LNCAP (cell line): ENCODE data around the gene ASB2.

Source experiments
- TF ChIP-seq, protein P1 (sequence below): fragments of 450-650 bp; IDR thresholded peaks from 2 replicates; pipeline ENCODE4 v1.5.1; 2017; ENCODE audit warnings: mild to moderate bottlenecking

ASB2 gene

DNA sequence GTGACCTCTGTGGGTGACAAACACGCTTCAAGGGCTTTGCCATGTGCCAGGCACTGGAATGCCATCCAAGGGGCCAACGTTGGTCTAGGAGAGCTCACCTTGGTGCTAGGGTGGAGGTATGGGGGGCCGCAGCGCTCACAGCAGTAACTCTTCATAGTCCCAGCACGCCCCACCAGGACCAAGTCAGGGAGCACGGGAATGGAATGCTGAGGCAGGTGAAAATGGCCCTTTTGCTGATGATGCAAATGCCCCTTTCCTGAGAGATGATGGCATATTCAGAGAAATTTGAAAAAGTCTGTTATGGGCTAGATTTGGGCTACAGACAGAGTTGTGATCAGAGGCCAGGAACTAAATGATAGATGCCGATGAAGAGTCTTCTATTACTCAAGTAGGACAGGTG lies 59.2 kb downstream of the ASB2 start:
- TF ChIP-seq, protein P1, sequence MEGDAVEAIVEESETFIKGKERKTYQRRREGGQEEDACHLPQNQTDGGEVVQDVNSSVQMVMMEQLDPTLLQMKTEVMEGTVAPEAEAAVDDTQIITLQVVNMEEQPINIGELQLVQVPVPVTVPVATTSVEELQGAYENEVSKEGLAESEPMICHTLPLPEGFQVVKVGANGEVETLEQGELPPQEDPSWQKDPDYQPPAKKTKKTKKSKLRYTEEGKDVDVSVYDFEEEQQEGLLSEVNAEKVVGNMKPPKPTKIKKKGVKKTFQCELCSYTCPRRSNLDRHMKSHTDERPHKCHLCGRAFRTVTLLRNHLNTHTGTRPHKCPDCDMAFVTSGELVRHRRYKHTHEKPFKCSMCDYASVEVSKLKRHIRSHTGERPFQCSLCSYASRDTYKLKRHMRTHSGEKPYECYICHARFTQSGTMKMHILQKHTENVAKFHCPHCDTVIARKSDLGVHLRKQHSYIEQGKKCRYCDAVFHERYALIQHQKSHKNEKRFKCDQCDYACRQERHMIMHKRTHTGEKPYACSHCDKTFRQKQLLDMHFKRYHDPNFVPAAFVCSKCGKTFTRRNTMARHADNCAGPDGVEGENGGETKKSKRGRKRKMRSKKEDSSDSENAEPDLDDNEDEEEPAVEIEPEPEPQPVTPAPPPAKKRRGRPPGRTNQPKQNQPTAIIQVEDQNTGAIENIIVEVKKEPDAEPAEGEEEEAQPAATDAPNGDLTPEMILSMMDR, result no peak

DNA sequence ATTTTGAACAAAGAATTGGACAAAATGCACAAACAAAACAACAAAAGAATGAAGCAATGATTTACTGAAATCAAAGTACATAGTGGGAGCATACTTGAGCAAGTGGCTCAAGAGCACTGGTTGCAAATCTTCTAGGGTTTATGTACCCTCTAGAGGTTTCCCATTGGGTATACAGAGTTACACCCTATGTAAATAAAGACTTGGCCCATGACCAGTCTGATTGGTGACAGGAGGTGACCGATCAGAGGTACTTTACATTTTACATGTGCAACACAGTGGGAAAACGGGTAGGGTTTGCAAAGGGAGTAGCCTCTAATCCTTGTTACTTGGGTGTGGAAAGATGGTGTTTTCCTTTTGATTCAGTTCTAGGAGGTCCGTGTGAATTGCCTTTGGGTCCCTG lies 59.9 kb downstream of the ASB2 start:
- TF ChIP-seq, protein P1, result no peak

DNA sequence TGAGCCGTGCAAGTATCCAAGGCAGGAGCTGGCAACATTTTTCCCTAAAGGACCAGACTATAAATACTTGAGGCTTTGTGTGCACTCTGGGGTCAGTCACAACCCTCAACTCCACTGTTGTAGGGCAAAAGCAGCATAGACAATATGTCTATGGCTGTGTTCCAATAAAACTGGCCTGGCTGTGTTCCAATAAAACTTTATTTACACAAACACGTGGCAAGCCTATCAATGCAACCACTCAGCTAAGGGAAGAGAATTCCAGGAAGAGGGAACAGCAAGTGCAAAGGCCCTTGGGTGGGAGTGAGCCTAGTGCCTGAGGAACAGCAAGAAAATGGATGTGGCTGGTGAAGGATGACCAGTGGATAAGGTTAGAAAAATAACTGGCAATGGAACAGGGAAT lies 60.6 kb downstream of the ASB2 start:
- TF ChIP-seq, protein P1, result no peak

DNA sequence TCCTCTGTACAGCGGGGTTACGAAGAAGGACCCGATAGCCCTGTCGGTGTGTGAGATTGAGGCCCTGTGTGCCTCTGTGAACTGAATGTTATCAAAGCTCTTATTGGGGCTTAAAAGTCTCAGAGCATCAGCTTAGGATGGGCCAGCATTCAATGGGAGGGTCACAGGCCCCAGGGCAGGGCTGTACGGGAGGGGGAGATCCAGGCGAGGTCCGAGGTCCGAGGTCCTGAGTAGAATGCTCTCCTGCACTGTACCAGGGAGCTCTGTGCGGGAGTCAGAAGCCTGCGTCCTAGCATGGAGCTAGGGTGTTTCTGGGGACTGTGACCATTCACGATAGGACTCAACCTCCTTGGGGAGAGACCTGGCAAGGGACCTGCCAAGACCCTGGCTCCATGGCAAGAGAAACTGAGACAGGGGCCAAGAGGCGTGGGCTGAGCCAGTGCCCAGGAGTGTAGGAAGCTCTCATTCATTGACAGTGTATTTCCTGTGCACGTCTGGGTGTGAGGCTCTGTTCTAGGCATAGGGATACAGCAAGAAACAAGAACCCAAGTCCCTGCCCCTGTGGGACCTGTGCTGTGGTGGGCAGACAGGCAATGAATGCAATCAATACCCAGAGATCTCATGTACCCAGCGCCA lies 61.2 kb downstream of the ASB2 start:
- TF ChIP-seq, protein P1, result no peak

DNA sequence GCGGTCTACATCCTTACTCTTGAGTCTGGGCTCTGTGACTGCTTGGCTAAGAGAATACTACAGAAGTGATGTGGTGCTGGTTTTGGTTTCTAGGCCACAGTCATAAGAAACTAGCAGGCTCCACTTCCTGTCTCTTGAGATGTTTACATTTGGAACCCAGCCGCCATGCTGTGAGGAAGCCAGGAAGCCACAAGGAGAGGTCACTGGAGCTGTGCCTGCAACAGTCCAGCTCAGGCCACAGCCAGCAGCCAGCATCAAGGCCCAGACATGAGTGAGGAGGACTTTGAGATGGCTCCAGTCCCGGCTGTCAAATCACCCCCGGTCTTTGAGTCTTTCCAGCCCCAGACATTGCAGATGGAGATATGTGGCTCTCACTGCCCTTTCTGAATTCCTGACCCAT lies 62.1 kb downstream of the ASB2 start:
- TF ChIP-seq, protein P1, result no peak

DNA sequence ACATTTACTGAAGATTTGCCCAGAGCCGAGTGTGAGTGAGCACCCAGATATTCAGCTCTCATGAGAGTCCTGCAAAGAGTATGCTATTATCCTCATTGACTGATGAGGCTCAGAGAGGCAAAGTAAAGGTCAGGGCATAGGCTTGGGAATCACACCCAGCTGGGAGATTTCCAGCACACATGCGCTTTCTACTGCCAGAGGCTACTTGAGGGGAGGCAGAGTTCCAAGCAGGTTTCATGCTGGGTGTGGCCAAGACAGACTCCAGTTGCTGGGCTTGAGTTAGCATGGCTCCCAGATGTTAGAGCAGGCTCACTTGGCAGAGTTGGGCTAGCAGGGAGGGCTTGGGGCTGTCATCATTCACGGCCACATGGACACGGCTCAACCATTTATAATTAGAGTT lies 63.6 kb downstream of the ASB2 start:
- TF ChIP-seq, protein P1, result no peak

DNA sequence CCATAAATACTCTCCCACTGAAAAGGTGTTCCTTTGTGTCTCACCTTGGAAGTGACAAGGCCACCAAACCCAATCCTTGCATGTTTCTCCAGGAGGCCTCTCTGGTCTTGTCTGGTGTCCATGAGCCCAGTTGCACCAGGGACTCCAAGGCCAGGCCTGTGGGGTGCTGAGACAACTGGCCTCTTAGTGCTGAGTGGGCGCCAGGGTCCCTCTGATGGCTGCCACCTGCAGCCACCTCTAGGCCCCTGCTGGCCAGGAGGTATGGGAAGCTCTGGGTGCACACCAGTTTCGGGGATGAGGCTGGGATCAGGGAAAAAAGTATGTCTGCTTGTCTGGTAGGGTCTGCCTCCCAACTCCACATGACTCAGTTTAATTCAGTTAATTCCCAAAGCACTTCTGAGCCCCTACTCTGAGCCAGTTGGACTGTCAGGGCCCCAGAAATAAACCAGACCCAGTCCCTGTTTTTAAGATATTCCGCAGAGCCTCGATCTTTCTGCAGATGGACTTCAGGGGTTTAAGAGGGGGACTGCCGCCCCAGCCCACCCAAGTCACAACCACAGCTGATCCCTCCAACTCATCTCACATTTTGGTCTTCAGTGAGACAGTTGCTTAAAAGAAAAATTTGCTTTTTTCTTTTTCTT lies 64.3 kb downstream of the ASB2 start:
- TF ChIP-seq, protein P1, result no peak
